Endothelial cell of umbilical vein (primary cell): ENCODE results near the gene ETV3. TPM values are rescaled to one million over a fixed set of nuclear protein-coding genes. Genes with fewer than 3 reads are reported as not detected.

Experiments used
- BruUV-seq: library from RNA; stranded (reverse); fragments of 400-500 nt; replicated peaks from 2 replicates; lab custom pipeline; 2021; lab: Mats Ljungman, UMichigan
- CTCF ChIA-PET: fragments of 300-600, 350-600 bp; sonication (Branson Sonifier 250); formaldehyde crosslinking; loops from one replicate; lab custom pipeline; 2021; ENCODE audit warnings: antibody characterized with exemption, inconsistent platforms; lab: Charles Lee
- POLR2A ChIA-PET: fragments of 300-600, 350-600 bp; sonication (Branson Sonifier 250); formaldehyde crosslinking; loops from one replicate; lab custom pipeline; 2021; ENCODE audit warnings: antibody characterized with exemption, inconsistent platforms; lab: Charles Lee
- DNase-seq: peaks from one replicate; pipeline ENCODE4 v3.0.0-alpha.2; 2011; ENCODE audit warnings: low read depth, low spot score
- FAIRE-seq: peaks from 2 replicates; lab custom pipeline; 2011; peaks lifted over from hg19 to GRCh38; lab: Jason Lieb, UNC
- H2AFZ ChIP-seq: 2 replicates; pipeline ENCODE4 v1.6.0; 2012; ENCODE audit warnings: low read depth, low read length, control low read depth, inconsistent platforms
- H3K27ac ChIP-seq: 2 replicates; pipeline ENCODE4 v1.5.1; 2011; ENCODE audit warnings: low read depth, mild to moderate bottlenecking, control low read depth, low read length, moderate library complexity; ENCODE audit not compliant: insufficient read depth
- H3K27me3 ChIP-seq, 2 experiments: 2 replicates each; pipeline versions ENCODE4 v1.6.0 to v1.6.1; 2011; ENCODE audit warnings: low read length in 2 of 2, mixed read lengths in 1 of 2; ENCODE audit not compliant: control insufficient read depth in 2 of 2, insufficient read depth in 2 of 2
- H3K36me3 ChIP-seq, 2 experiments: 2 replicates in 1 of 2; 3 replicates in 1 of 2; pipeline ENCODE4 v1.5.1; 2011; ENCODE audit warnings: low read length in 2 of 2, mild to moderate bottlenecking in 1 of 2, moderate library complexity in 1 of 2; ENCODE audit not compliant: control insufficient read depth in 2 of 2, insufficient read depth in 2 of 2; ENCODE audit errors: extremely low read depth in 1 of 2
- H3K4me1 ChIP-seq: 3 replicates; pipeline ENCODE4 v1.5.1; 2011; ENCODE audit warnings: mild to moderate bottlenecking, low read length; ENCODE audit not compliant: control insufficient read depth, insufficient read depth; ENCODE audit errors: extremely low read depth
- H3K4me2 ChIP-seq: 2 replicates; pipeline ENCODE4 v1.6.1; 2011; ENCODE audit warnings: low read length, control low read depth, mixed read lengths; ENCODE audit not compliant: insufficient read depth
- H3K4me3 ChIP-seq, 3 experiments: fragments of 200-600 bp in 1 of 3; sonication (generic), shearing (Covaris generic) in 1 of 3; replicated peaks in 1 of 3; 2 replicates each; pipeline ENCODE4 v1.5.1; 2011 to 2016; ENCODE audit warnings: control low read depth in 3 of 3, low read length in 3 of 3, mild to moderate bottlenecking in 2 of 3, inconsistent platforms in 1 of 3, low read depth in 1 of 3, moderate library complexity in 1 of 3; ENCODE audit not compliant: insufficient read depth in 1 of 3
- H3K79me2 ChIP-seq: 2 replicates; pipeline ENCODE4 v1.6.0; 2012; ENCODE audit warnings: low read length, inconsistent platforms; ENCODE audit not compliant: control insufficient read depth, insufficient read depth
- H3K9ac ChIP-seq: replicated peaks from 2 replicates; pipeline ENCODE3; 2011; ENCODE audit warnings: low read length, control low read depth; ENCODE audit not compliant: insufficient read depth; ENCODE audit errors: extremely low read depth
- H3K9me1 ChIP-seq: replicated peaks from 3 replicates; pipeline ENCODE4 v1.6.0; 2011; ENCODE audit warnings: mild to moderate bottlenecking, low read length; ENCODE audit not compliant: control insufficient read depth, insufficient read depth; ENCODE audit errors: extremely low read depth
- H3K9me3 ChIP-seq: replicated peaks from 2 replicates; pipeline ENCODE4 v1.5.1; 2012; ENCODE audit warnings: low read length, inconsistent platforms; ENCODE audit not compliant: control insufficient read depth, insufficient read depth
- H4K20me1 ChIP-seq: replicated peaks from 2 replicates; pipeline ENCODE3; 2011; ENCODE audit warnings: mild to moderate bottlenecking, low read length; ENCODE audit not compliant: control insufficient read depth, insufficient read depth; ENCODE audit errors: extremely low read depth
- CTCF ChIP-seq, 2 donors: IDR thresholded peaks; 1 replicate in 1 of 2; 2 replicates in 1 of 2; pipeline ENCODE4 v1.5.1; 2011; ENCODE audit warnings: low read length in 2 of 2, mild to moderate bottlenecking in 2 of 2, moderate library complexity in 2 of 2, control low read depth in 1 of 2, inconsistent platforms in 1 of 2, low read depth in 1 of 2; ENCODE audit not compliant: insufficient read depth in 1 of 2; ENCODE audit errors: extremely low read depth in 1 of 2
- EZH2 ChIP-seq: IDR thresholded peaks from 2 replicates; pipeline ENCODE4 v1.6.1; 2012; ENCODE audit warnings: borderline replicate concordance, low read depth, mild to moderate bottlenecking, moderate library complexity, low read length, inconsistent platforms; ENCODE audit not compliant: severe bottlenecking
- FOS ChIP-seq: IDR thresholded peaks from 2 replicates; pipeline ENCODE4 v1.6.1; 2011; ENCODE audit warnings: mild to moderate bottlenecking, low read length, moderate library complexity, borderline replicate concordance; ENCODE audit not compliant: insufficient read depth
- JUN ChIP-seq: IDR thresholded peaks from 2 replicates; pipeline ENCODE4 v1.6.1; 2011; ENCODE audit warnings: borderline replicate concordance, low read depth; ENCODE audit not compliant: insufficient read length, insufficient read depth
- MYC ChIP-seq: IDR thresholded peaks from one replicate; pipeline ENCODE4 v1.6.1; 2011; ENCODE audit warnings: mild to moderate bottlenecking, low read depth, low read length
- POLR2AphosphoS5 ChIP-seq: IDR thresholded peaks from 2 replicates; pipeline ENCODE4 v1.6.1; 2012; ENCODE audit warnings: low read depth, mild to moderate bottlenecking, control low read depth, low read length, moderate library complexity; ENCODE audit not compliant: insufficient read depth
- dilution Hi-C: fragments of 300-500 bp; cut with MboI; formaldehyde crosslinking; loops from one replicate; pipeline ENCODE4 v1.15.0; 2019; ENCODE audit warnings: low sequenced_read_pairs; ENCODE audit not compliant: extremely low pct_ligation_motif_present
- intact Hi-C: fragments of 100-400 bp; cut with micrococcal nuclease; formaldehyde crosslinking; loops from one replicate; pipeline ENCODE4 v1.10.0; 2022
- polyA plus RNA-seq, 4 experiments: library from polyadenylated mRNA; depleted of rRNA in 3 of 4; stranded (reverse) in 3 of 4; unstranded in 1 of 4; fragments of >200 nt; gene quantifications; 2 replicates each; pipeline versions ENCODE4 v1.2.1 to v1.2.3, GENCODE V29; 2011 to 2012; ENCODE audit warnings: missing spikeins in 1 of 4
- total RNA-seq: library from RNA; stranded (reverse); gene quantifications from 2 replicates; pipeline ENCODE4 v1.2.3, GENCODE V29; 2021
- TF ChIP-seq, protein P1 (sequence below): IDR thresholded peaks from 2 replicates; pipeline ENCODE4 v1.6.1; 2011; ENCODE audit not compliant: insufficient read depth, insufficient read length

Gene ETV3
- total and polyA plus RNA-seq, 2 donors (not counting 3 experiments of a cell fraction or from before 2014, with no cell fraction given) = 6.8 to 22.3 TPM

DNA sequence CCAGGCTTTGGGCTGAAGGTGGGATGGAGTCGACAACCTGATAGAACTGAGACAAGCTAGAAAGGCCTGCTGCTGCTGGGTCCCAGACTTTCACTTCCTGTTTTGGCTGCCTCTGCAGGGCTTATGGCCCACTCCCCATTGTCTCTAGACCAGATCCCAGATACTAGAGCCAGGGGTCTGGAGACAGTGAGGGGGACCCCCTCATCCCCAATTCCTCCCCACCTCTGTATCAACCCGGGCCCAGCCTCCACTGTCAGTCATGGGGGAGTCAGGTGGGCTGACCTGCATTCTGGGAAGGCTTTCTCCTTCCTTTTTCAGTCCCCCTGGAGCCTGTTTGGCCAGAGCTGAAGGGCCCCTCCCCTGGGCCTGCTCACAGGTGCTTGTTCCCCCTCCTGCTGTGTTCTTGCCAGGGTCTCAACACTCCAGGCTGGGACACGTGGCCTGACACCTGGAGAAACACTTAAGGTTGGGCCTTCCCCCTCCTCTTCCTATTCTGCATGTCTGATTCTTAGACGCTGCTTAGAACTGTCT, 20.6 kb downstream of the ETV3 start:
- Histone ChIP-seq H3K9ac (no peak overlapping the region), H3K27ac (no peak overlapping the region), H3K27me3 (peaks cover 0 to 8% of the 10 kb centered on the region in 2 experiments), H3K36me3 (no peaks in the 10 kb centered on the region), H3K4me3 (no peak overlapping the region), H3K4me2 (no peak overlapping the region), H3K79me2 (no peaks in the 10 kb centered on the region), H2AFZ (no peak overlapping the region), H3K9me3 (no peaks in the 10 kb centered on the region), H4K20me1 (no peaks in the 10 kb centered on the region), H3K4me1 (no peaks in the 10 kb centered on the region), H3K9me1 (no peaks in the 10 kb centered on the region)
- DNase-seq (no peak), FAIRE-seq (no peak)
- ChIA-PET POLR2A (no interaction called here), CTCF (interaction anchor here (4.7 kb wide), 1 partner anchor 27 kb away, joined by 29 read pairs; no protein-coding TSS in a partner anchor)
- intact Hi-C loops (no loop called here), dilution Hi-C loops (no loop called here)
- no peak for TF ChIP-seq FOS
- TF ChIP-seq, protein P1, sequence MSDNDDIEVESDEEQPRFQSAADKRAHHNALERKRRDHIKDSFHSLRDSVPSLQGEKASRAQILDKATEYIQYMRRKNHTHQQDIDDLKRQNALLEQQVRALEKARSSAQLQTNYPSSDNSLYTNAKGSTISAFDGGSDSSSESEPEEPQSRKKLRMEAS = no peak
- no peak for TF ChIP-seq POLR2AphosphoS5
- TF ChIP-seq EZH2 = no peak
- no peak for TF ChIP-seq CTCF (IDR thresholded peaks at IDR 0.05; ENCODE audit: extremely low read depth in 1 of 2, insufficient read depth in 1 of 2, low read depth in 1 of 2, low read length in 2 of 2)
- TF ChIP-seq JUN = no peak
- no peak for TF ChIP-seq MYC
- no TSS peak for BruUV-seq
